Measurements from ENCODE around the gene CRYBG3.

The CRYBG3 gene

GRCh38 chr3:97935842-97936241, 114.0 kb downstream of the CRYBG3 start:
- Histone ChIP-seq H3K4me3 (no peak overlapping the region), H3K27ac (no peak overlapping the region)

DNA sequence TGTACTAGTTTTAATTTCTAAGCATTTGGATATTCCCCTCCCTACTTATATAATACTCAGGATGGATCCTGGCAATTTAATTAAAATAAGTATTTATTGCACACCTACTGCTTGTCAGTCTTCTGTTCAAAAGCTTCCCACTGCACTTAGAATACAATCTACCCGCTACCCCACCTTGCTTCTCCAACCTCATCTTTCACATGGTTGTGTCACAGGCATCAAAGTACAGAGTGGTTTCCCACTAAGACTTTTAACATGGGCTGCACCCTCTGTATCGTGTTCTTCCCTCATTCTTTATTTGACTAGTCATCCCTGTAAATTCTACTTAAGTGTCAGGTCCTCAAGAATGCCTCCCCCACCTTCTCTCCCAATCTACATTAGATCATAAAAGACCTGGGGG, 115.4 kb downstream of the CRYBG3 start:
- H3K27ac ChIP-seq: no peak overlapping the region
- H3K4me3 ChIP-seq: no peak overlapping the region

GRCh38 chr3:97938444-97938843, 116.6 kb downstream of the CRYBG3 start:
- Histone ChIP-seq H3K27ac (no peak overlapping the region), H3K4me3 (no peak overlapping the region)

- H3K27ac ChIP-seq: no peak overlapping the region
- H3K4me3 ChIP-seq: no peak overlapping the region
Observed at GRCh38 chr3:97939401-97939800, 117.6 kb downstream of the CRYBG3 start.

DNA sequence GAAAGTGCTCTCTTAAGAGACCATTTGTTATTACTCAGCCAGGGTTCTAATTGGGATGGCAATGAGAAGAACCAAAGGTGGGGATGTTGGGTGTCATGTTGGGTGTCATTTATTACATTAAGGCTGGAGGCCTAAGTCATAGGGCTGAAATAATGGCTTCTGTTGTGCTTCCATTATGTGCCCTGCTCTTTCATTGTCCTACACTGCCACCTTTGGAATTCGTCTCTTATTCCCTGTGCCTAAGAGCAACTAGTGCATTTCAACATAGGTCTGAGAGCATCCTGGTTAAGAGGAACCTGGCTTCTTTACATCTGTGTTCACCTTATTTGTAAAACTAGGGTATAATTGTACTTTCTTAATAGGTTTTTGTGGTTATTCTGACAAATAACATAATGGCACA, 118.2 kb downstream of the CRYBG3 start:
- Histone ChIP-seq H3K4me3 (no peak overlapping the region), H3K27ac (no peak overlapping the region)

GRCh38 chr3:97942801-97943546, 121.2 kb downstream of the CRYBG3 start:
- no peak overlapping the region for H3K4me3 ChIP-seq
- H3K27ac ChIP-seq: no peak overlapping the region

GRCh38 chr3:97948351-97949109, 126.7 kb downstream of the CRYBG3 start:
- Histone ChIP-seq H3K27ac (no peak overlapping the region), H3K4me3 (no peak overlapping the region)

- no peak overlapping the region for H3K4me3 ChIP-seq
Observed at GRCh38 chr3:97949110-97949485, 127.3 kb downstream of the CRYBG3 start.

GRCh38 chr3:97949743-97950142, 127.9 kb downstream of the CRYBG3 start:
- no peak overlapping the region for H3K4me3 ChIP-seq
- no peak overlapping the region for H3K27ac ChIP-seq

More at GRCh38 chr3:97949110-97949485, 127.3 kb downstream of the CRYBG3 start:
- H3K27ac ChIP-seq: no peak overlapping the region

GRCh38 chr3:97950360-97950759, 128.5 kb downstream of the CRYBG3 start:
- Histone ChIP-seq H3K27ac (no peak overlapping the region), H3K4me3 (no peak overlapping the region)

- no peak overlapping the region for H3K4me3 ChIP-seq
- H3K27ac ChIP-seq: peak overlapping the region in 3 of 21 experiments; percentile 39 to 63 (median 51)
Observed at GRCh38 chr3:97952280-97952679, 130.5 kb downstream of the CRYBG3 start.

GRCh38 chr3:97952872-97953271, 131.1 kb downstream of the CRYBG3 start:
- no peak overlapping the region for H3K4me3 ChIP-seq
- peak overlapping the region in 3 of 21 experiments; percentile 14 to 63 (median 39) for H3K27ac ChIP-seq

DNA sequence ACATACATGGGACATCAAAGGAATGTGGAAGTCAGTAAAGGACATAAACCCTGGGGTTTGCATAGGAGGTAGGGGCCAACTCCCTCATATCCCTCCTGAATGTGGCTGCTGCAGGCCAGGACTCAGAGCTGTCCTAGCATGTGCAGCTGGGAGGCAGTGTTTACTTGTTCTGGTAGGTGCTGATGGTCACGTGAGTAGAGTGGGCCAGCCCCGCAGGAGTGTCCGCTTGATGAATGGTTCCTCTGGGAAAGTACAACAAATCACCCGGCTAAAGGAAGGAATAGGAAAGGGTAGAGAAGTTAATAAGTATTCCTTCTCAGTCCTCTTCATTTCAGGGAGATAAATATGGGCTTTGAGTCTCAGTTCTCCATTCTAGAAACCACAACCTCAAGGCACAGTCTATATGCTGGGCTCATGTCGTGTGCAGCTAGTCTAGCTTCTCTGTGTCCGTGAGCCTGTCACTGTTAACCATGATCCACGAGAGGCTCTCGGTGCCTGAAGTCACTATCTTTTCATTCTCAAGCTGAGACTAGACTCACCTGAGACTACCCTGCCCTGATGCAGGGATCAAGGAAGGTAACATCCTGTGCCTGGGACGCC, 132.5 kb downstream of the CRYBG3 start:
- H3K27ac ChIP-seq: no peak overlapping the region
- no peak overlapping the region for H3K4me3 ChIP-seq

DNA sequence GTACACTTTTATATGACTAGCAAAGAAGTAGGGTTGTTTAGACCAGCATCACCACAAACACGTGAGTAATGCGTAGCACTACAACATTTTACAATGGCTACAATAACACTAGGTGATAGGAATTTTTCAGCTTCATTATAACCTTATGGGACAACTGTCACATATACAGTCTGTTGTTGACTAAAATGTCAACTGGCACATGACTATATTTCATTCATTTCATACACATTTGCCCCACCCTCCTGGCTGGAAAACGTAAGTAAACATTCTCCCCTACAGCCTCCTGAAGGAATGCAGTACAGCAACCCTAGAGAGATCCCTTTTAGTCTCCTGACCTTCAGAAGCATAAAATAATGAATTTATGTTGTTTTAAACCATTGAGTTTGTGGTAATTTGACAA, 134.2 kb downstream of the CRYBG3 start:
- Histone ChIP-seq H3K4me3 (no peak overlapping the region), H3K27ac (no peak overlapping the region)

DNA sequence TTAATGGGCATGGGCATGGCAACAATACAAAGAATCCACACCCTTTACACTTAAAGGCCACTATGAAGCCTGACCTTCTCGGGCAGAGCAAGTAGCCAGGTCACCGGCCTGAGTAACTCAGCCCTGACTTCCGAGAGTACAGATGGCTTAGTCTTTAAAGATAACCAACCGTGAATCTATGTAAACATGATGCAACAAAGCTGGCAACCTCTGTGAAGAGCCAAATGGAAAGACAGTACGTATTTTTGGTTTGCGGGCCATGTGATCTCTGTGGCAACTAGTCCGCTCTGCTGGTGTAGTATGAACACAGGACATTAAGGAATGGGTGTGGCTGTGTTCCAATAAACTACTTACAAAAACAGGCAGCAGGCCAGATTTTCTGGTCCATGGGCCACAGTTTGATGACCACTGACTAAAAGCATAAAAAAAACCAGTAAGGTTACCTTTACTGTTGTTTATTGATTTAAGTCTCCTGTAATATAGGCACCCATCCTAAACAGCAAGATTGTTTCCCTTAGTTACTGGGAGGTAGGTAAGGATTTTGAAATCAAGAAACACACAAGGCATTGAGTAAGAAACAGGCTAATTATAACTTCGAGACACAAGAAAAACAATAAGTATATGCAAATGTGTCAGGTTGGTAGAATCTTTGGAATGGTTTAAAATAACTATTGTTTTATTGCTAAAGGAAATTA, 136.0 kb downstream of the CRYBG3 start:
- Histone ChIP-seq H3K27ac (peak overlapping the region in 2 of 21 experiments; percentile 17 to 23), H3K4me3 (no peak overlapping the region)

DNA sequence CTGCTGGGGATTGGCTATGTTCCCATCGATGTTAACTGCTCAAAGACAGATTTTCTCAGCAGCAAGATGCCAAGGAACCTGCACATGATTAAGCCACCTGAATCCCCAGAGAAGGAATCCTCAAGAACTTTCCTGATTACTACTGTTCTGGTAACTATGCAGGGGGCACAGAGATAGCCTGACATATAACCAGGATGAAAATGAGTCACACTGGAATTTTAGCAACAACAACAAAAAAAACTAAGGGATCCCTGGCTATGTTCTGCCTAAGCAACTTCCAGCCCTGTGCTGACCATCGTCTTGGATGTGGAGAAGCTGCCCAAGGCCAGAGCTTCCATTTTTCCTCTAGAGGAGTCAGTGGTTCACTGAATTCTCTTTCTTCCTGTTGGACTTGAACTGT, 136.6 kb downstream of the CRYBG3 start:
- peak overlapping the region in 4 of 21 experiments; percentile 17 to 51 (median 24) for H3K27ac ChIP-seq

DNA sequence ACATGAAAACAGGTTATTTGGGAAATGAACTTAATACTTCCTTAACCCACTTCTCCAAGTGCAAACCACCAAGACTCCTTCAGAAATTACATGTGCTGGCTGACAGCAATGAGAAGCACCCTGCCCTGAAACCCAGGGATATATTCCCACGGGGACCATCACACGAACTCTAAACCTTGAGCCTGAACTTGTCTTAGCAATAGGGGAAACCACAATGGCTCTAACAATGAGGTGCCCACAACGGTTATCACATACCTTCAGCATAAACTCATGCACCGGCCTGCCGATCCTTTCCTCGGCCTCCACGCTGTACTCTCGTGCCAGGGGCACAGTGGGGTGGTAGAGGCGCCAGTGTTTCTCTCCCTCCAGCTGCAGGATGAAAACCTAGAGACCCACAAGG, 137.0 kb downstream of the CRYBG3 start:
- no peak overlapping the region for H3K4me3 ChIP-seq
- peak overlapping the region in 3 of 21 experiments; percentile 23 to 51 (median 25) for H3K27ac ChIP-seq

More for the DNA sequence above, 136.6 kb downstream of the CRYBG3 start:
- no peak overlapping the region for H3K4me3 ChIP-seq

DNA sequence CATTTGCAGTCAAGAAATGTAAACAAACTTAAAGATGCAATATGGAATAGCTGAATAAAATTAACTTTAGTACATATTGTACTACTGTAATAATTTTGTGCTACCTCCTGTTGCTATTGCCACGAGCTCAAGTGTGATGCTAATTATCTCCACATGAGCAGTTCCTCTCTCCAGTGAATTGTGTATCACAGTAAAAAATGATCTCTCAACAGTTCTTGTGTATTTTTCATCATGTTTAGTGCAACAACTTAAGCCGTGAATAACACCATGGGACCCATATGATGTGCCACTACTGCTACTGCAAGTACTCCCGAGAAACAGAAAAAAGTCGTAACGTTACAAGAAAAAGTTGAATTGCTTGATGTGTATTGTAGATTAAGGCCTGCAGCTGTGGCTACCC, 138.1 kb downstream of the CRYBG3 start:
- H3K4me3 ChIP-seq: no peak overlapping the region
- H3K27ac ChIP-seq: no peak overlapping the region

DNA sequence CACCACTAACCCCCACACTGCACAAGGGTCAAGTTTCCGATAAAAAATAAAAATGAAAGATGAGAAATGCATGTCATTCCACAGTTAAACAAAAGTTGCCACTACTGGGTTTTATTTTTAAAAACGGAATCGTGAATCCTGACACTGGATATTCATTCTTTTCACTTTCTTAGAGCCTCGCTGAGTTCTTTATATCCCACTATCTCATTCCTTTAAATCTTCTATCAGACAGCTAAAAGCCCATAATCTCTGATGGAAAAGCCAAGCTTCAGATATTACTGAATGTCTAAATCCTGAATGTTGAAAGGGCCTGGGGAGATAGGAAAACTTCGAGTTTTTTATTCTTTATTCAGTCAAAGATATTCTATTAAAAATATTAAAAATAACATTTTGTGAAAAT, 138.7 kb downstream of the CRYBG3 start:
- no peak overlapping the region for H3K4me3 ChIP-seq
- H3K27ac ChIP-seq: no peak overlapping the region
